HCEC 1CT (cell line): ENCODE results near the gene CYBC1.
"Not testable (repeated sequence)": the region's sequence is repeated elsewhere in the genome, so short reads cannot be mapped to it uniquely, and the experiment has no call there.

Source experiments
- DNase-seq: peaks from one replicate; pipeline ENCODE4 v3.0.0-alpha.2; 2017

The CYBC1 gene

DNA sequence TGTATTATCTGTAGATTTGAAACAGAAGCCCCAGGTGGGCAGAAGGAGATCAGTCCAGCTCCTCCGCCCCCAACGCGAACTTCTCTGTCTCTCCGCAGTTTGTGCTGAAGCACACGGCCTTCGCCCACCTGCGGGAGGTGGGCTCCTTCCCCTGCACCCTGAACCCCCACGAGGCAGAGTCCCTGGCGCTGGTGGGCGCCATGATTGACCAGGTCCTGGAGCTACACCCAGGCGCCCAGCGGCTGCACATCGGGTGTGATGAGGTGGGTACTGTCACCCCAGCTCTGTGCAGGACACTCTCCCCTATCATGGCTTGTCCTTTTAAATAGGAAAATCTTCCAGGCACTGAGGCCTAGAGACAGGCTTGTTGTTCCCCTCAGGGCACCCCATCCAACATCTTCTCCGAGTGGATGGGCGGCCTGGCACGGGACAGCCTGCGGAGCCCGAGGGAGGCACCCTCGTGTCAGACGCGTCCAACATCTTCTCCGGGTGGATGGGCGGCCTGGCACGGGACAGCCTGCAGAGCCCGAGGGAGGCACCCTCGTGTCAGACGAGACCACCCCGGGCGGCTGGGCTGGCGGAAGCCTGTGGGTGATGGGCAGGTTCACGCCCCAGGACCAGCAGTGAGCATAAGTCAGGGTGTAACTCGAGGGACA, 16.9 kb downstream of the CYBC1 start:
- DNase-seq = no peak

DNA sequence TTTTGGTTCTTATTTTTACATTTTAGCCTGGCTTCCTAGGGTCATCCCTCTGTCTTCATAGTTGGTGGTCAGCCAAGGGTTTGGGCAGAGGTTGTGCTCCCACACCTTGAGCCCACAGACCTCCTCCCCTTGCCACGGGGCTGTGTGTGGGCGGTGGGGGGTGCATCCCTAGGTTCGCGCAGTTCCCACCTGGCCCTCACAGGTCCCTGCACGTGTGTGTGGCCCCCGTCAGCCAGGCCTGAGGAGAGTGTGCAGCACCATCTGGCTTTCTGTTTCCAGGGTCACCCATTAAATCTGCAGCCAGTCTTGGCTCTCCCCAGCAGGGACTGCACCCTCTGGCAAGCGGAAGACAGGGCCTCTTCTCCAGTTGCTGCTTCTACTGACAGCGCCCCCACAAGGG, 18.5 kb downstream of the CYBC1 start:
- no peak for DNase-seq

GRCh38 chr17:82429824-82430223, 20.7 kb downstream of the CYBC1 start:
- no peak for DNase-seq

DNA sequence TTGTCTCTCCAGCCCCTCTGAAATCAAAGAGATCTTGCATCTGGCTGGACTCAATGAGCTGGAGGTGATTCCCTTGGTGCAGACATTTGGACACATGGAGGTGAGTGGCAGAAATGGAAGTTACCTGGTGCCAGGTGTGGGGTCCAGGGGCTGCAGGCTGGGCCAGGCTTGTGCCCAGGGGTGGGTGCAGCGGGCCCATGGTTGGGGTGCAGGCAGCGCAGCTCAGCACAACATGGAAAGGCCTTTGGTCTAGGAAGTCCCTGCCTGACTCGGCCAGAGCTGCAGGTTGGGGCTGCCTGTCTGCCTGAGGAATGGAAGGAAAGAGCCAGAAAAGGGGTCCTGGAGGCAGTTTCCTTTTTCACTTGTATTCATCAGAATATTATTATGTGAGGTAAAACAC, 22.0 kb downstream of the CYBC1 start:
- no peak for DNase-seq

- DNase-seq = no peak
Observed at GRCh38 chr17:82424863-82425159, 25.7 kb downstream of the CYBC1 start.

GRCh38 chr17:82424001-82424862, 26.3 kb downstream of the CYBC1 start:
- DNase-seq = peak; percentile 40

DNA sequence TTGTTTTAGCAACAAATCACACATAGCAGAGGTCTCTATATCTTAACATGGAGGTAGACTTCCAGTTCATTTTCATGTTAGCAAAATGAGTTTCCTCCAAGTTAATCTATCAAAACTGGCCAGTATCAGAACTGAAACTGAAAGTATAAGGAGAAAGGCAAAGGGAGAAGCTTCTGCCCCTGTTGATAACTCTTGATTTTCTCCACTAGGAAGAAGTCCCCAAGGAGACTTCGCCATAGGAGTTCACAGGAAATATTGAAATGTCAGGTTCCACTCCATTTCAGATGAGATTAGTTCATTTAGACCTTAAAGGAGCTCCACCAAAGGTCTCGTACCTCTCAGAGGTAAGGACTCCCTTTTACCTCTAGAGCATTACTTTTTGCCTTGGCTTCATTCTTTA, 31.0 kb downstream of the CYBC1 start:
- no peak for DNase-seq

GRCh38 chr17:82418001-82418986, 32.3 kb downstream of the CYBC1 start, which contains the start of the genes HEXD and OGFOD3:
HEXD (plus strand) TSS chr17:82418347; CDS start chr17:82419800, 1,453 bp downstream.
OGFOD3 (minus strand) TSS chr17:82418586; CDS start chr17:82418485, 101 bp downstream.
- peak; percentile 80 for DNase-seq

GRCh38 chr17:82416771-82417170, 33.8 kb downstream of the CYBC1 start:
- DNase-seq = no peak

- DNase-seq = no peak
Observed at GRCh38 chr17:82416264-82416663, 34.3 kb downstream of the CYBC1 start.

- no peak for DNase-seq
Observed at GRCh38 chr17:82415786-82416185, 34.8 kb downstream of the CYBC1 start.

DNA sequence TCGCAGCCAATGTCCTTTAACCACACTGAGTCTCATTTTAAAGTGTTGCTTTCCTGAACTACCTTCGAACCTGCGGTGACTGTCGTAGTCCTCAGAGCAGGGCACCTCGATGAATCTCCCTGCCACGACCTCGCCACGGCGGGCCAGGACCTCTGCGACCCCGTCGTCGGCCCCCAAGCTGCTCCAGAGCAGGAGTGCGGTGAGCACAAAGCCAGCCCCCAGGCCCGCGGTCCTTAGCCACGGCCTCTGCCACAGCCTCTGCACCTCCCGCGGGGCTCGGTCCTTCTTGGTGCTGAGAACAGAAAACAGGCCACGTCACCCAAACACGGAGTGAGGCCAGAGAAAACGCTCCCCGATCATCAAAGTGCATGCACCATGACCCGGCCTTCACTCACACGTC, 35.2 kb downstream of the CYBC1 start:
- no peak for DNase-seq

DNA sequence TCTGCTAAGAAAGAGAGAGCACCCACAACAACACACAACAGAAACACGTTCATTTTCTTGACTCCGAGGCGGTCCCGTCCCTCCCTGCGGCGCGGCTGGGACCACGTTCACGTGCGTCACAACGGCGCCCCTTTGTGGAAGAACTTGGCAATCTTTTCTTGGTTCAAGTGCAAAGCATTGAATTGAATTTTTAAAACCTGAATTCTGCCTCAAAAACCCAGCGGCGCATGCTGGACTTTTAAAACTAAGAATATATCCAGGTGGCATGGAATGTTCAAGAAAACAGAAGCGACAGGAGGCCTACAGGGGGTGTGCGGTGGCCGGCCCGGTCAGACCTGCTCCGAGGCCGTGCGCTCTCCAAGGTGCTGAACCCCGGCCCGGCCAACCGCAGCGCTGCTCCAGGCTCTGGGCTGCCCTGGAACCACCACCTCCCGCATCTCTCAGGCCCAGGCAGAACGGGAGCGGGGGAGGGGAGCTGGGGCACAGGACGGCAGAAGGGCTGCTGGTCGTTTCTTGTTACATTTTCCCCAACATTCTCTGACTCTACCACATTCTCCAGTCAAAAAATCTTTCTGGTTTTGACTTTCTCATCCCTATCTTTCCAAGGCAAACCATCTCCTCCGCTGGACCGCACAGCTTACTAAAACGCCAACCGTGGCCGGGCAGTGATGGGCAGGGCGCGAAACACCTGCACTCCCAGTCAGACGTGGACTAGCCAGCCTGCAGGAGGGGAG, 35.8 kb downstream of the CYBC1 start:
- peak; percentile 14 for DNase-seq

DNA sequence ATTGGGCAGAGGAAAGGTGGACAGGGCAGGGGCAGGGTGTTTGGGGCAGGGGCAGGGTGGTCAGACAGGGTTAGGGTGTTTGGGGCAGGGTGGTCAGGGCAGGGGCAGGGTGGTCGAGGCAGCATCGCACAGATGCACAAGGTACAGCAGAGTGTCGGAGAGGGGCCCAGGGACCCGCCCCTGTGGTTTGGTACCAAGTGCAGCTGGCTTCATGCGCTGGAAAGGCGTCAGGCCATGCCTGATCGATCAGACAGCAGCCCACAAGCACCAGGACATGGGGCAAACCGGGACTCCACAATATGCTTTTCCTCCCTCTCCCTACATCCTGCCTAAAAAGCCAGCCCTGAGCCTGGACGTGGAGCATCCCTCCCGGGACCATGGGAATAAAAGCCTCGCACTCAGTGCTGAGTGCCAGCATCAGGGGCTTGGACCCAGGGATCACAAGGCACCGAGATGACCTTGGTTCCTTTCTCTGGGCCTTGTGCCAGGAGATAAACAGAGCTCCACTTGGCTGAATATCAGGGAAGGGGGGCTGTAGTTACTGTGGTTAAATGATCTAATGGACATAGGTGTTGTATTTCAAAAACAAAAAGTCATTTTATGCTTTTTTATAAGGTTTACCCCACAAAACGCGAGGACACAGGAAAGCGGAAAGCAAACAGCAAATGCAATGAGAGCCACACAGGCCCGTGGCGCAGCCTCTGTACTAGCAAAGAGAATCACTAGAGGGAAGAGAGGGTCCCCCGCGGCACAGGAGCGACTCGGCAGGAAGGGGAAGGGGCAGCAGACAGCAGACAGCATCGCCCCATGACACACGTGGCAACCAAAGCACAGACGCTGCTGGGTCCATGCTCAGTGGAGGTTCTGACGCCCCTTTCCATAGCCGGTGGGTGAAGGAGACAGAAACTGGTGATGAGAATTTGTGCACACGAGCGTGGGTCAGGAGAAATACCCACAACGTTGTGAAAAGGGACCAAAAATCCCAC, 37.7 kb downstream of the CYBC1 start:
- DNase-seq = no peak

- not testable (repeated sequence) for DNase-seq
Observed at GRCh38 chr17:82412081-82412480, 38.5 kb downstream of the CYBC1 start.

DNA sequence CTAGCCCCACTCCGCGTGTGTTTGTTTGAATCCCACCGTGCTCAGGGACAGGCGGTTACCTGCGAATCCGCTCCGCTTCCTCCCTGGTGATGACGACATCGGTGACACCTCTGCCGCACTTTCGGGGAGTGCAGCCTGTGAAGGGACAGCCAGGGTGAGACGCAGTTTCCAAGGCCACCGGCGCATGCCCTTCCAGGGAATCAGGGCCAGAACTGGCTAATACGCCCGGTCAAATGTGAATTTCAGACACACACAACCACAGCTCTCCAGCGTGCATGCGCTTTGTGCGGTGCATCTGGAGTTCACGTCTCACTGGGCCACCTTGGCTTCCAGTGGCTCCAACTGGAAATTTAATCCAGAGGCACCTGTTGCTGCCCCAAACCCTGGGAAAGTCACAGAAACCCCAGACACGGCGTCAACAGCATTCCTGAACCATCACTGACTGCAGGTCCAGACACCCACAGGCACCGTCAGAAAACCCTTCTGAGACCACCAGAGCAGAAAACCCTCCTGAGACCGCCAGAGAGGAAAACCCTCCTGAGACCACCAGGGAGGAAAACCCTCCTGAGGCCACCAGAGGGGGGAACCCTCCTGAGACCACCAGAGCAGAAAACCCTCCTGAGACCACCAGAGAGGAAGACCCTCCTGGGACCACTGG, 39.0 kb downstream of the CYBC1 start:
- DNase-seq = no peak

DNA sequence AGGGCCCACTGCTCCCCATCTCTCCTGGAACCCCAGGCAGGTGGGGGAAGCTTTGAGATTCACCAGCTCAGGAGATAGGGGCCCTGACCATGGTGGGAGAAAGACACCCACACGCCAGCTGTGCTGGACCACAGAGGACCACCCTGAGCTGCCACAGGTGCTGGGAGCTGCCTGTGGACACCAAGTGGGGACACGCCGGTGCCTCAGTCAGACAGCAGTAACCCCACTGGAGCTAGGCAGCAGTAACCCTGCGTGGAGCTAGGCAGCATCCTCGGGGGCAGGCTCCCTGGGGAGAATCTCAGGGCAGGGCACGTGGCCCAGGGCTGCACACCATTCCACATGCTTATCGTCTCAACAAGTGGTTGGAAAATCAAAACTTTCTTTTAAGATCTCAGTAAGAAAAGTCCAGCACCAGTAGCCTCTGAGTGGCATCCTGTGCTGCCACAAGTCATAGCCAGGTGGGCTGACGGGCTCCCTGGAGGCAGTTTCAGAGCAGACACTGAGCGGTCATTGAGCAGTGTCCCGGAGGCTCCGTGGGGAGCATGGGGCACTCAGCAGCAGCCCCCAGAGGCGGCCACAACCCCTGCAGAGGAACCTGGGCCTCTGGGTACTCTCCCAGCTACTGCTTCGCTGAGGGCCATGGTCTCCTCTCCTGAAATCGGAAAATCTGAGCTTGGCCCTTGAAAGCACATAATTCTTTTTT, 40.4 kb downstream of the CYBC1 start:
- DNase-seq = no peak

DNA sequence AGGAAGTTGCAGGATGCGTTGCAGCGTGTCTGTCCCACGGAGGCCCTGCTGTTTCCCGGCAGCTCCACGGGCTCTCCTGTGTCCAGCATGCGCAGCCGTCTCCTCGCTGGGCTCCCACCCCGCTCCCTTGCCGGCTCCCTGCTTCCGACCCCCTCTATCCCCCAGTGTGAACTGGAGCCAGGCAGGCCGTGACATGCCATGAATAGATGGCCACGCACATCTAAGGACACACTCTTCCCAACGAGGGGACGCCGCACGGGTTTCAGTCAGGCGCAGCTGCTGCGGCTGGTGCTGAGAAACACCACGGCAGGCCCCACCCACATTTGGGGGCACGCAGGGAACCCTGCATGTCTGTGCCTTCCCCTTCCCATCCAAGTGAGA, 41.6 kb downstream of the CYBC1 start:
- DNase-seq = no peak

DNA sequence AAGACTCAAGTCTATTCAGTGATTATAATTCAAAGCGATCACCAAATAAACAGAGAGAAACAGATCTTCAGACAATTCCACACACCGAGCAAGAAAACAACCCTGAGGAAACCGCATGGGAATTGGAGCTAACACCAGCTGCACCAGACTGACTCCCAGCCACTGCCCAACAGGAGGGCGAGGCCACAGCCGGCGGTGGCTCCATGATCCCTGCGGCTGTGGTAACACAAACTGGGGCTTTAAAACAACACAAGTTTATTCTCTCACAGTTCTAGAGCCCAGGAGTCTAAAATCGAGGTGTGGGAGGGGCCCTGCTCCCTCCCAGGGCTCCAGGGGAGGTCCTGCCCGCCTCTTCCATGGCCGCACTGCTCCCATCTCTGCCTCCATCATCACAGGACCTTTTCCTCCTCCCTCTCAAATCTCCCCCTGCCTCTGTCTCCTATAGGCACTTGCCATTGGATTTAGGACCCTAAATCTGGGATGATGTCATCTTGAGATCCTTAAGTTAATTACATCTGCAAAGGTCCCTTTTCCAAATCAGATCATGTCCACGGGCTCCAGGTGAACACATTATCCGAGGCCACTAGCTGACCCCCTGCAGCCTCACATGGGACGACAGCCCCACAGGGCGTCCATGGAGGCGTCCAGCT, 42.1 kb downstream of the CYBC1 start:
- DNase-seq = no peak
